PC-3 (cell line): Measurements from ENCODE around the gene ZBTB7A. TPM values are rescaled to one million over a fixed set of nuclear protein-coding genes. Genes with fewer than 3 reads are reported as not detected.

Experiments
- ATAC-seq: fragments of 200-7000 bp; cut with Tn5 transposase; 2 replicates; pipeline ENCODE4 v1.9.1; 2020; ENCODE audit warnings: mild to moderate bottlenecking, moderate library complexity
- BruUV-seq: library from RNA; stranded (reverse); fragments of 400-500 nt; replicated peaks from 2 replicates; lab custom pipeline; 2021; lab: Mats Ljungman, UMichigan
- CTCF ChIA-PET: fragments of 300-600 bp; sonication (Branson Sonifier 250); formaldehyde crosslinking; loops from one replicate; lab custom pipeline; 2022; ENCODE audit warnings: antibody characterized with exemption; lab: Charles Lee
- POLR2A ChIA-PET: fragments of 300-600 bp; sonication (Branson Sonifier 250); formaldehyde crosslinking; loops from one replicate; lab custom pipeline; 2022; ENCODE audit warnings: antibody characterized with exemption; ENCODE audit not compliant: unreplicated experiment; lab: Charles Lee
- DNase-seq: peaks from one replicate; pipeline ENCODE4 v3.0.0-alpha.2; 2015
- H2AFZ ChIP-seq: fragments of 300-600 bp; sonication (generic); 2 replicates; pipeline ENCODE4 v1.6.0; 2016; ENCODE audit warnings: antibody characterized with exemption, low read length
- H3F3A ChIP-seq: fragments of 300-600 bp; sonication (generic); one replicate; pipeline ENCODE4 v1.6.0; 2017; ENCODE audit warnings: antibody characterized with exemption, low read length, control low read depth, mild to moderate bottlenecking; ENCODE audit not compliant: unreplicated experiment
- H3K27ac ChIP-seq: fragments of 300-600 bp; sonication (generic); 2 replicates; pipeline ENCODE4 v1.5.1; 2016; ENCODE audit warnings: mild to moderate bottlenecking, low read length
- H3K27me3 ChIP-seq: fragments of 300-600 bp; sonication (generic); 2 replicates; pipeline ENCODE4 v1.6.1; 2016; ENCODE audit warnings: low read length, mixed read lengths
- H3K36me3 ChIP-seq: fragments of 300-600 bp; sonication (generic); 2 replicates; pipeline ENCODE4 v1.6.1; 2016; ENCODE audit warnings: low read depth, mixed run types, low read length, mixed read lengths
- H3K4me1 ChIP-seq: fragments of 300-600 bp; sonication (generic); 2 replicates; pipeline ENCODE4 v1.5.1; 2016; ENCODE audit warnings: low read length; ENCODE audit not compliant: insufficient read depth
- H3K4me2 ChIP-seq: fragments of 300-600 bp; sonication (generic); 2 replicates; pipeline ENCODE4 v1.6.0; 2016; ENCODE audit warnings: low read length
- H3K4me3 ChIP-seq: fragments of 300-600 bp; sonication (generic); 2 replicates; pipeline ENCODE4 v1.5.1; 2016; ENCODE audit warnings: mild to moderate bottlenecking, low read length, mixed read lengths
- H3K79me2 ChIP-seq: fragments of 300-600 bp; sonication (generic); 2 replicates; pipeline ENCODE4 v1.6.1; 2017; ENCODE audit warnings: low read length, mixed read lengths
- H3K9ac ChIP-seq: fragments of 300-600 bp; sonication (generic); 2 replicates; pipeline ENCODE4 v1.6.0; 2016; ENCODE audit warnings: mild to moderate bottlenecking, low read length
- H3K9me2 ChIP-seq: fragments of 300-600 bp; sonication (generic); replicated peaks from 2 replicates; pipeline ENCODE4 v1.6.1; 2016; ENCODE audit warnings: mixed run types, low read length, mixed read lengths
- H3K9me3 ChIP-seq: fragments of 300-600 bp; sonication (generic); 2 replicates; pipeline ENCODE4 v1.6.1; 2016; ENCODE audit warnings: low read length, mixed read lengths
- H4K20me1 ChIP-seq: fragments of 300-600 bp; sonication (generic); 2 replicates; pipeline ENCODE4 v1.6.1; 2016; ENCODE audit warnings: low read length, mixed read lengths
- CTCF ChIP-seq: fragments of 300-600 bp; sonication (generic); conservative IDR thresholded peaks from 2 replicates; pipeline ENCODE4 v1.5.1; 2017; ENCODE audit warnings: antibody characterized with exemption, low read depth, mild to moderate bottlenecking, low read length
- EZH2 ChIP-seq: fragments of 300-600 bp; sonication (generic); IDR thresholded peaks from one replicate; pipeline ENCODE4 v1.6.1; 2017; ENCODE audit warnings: antibody characterized with exemption, mild to moderate bottlenecking, low read length; ENCODE audit not compliant: unreplicated experiment
- EZH2phosphoT487 ChIP-seq: fragments of 300-600 bp; sonication (generic); IDR thresholded peaks from 2 replicates; pipeline ENCODE4 v1.6.1; 2018; ENCODE audit warnings: mild to moderate bottlenecking, antibody characterized with exemption, low read length, borderline replicate concordance
- intact Hi-C: fragments of 100-400 bp; cut with micrococcal nuclease; formaldehyde crosslinking; loops from 2 replicates; pipeline ENCODE4 v1.9.0; 2023
- total RNA-seq: library from RNA; depleted of rRNA; stranded (reverse); fragments of >200 nt; gene quantifications from 2 replicates; pipeline ENCODE4 v1.2.3, GENCODE V29; 2014

ZBTB7A gene
- total RNA-seq, 1 experiment from 2014 or later = 16.7 TPM

GRCh38 chr19:4113398-4114088, 46.8 kb upstream of the ZBTB7A start:
- H2AFZ ChIP-seq = no peak overlapping the region
- H3K4me3 ChIP-seq = no peak overlapping the region
- H3K36me3 ChIP-seq = peaks cover 2% of the 10 kb centered on the region; the same call in 1 of the 2 replicates
- H3K79me2 ChIP-seq = no peaks in the 10 kb centered on the region
- ChIA-PET POLR2A (interaction anchor here (1.1 kb wide), 1 partner anchor 9 kb away, joined by 6 read pairs; no protein-coding TSS in a partner anchor), CTCF (no interaction called here)
- no peak for DNase-seq
- no TSS peak for BruUV-seq
- H3K27me3 ChIP-seq = no peaks in the 10 kb centered on the region
- TF ChIP-seq EZH2phosphoT487 = no peak
- no peak for TF ChIP-seq CTCF
- TF ChIP-seq EZH2 = no peak
- H3K27ac ChIP-seq = no peak overlapping the region
- H3F3A ChIP-seq = no peaks in the 10 kb centered on the region
- H4K20me1 ChIP-seq = no peaks in the 10 kb centered on the region
- H3K4me1 ChIP-seq = no peaks in the 10 kb centered on the region
- no peaks in the 10 kb centered on the region for H3K9me3 ChIP-seq
- H3K9me2 ChIP-seq = no peaks in the 10 kb centered on the region
- no peak overlapping the region for H3K9ac ChIP-seq
- no peak overlapping the region for H3K4me2 ChIP-seq
- intact Hi-C loops = no loop called here
- ATAC-seq = no peak

- no peaks in the 10 kb centered on the region for H3K9me3 ChIP-seq
- H2AFZ ChIP-seq = no peak overlapping the region
- intact Hi-C loops = no loop called here
- H3F3A ChIP-seq = no peaks in the 10 kb centered on the region
- no peaks in the 10 kb centered on the region for H3K4me1 ChIP-seq
- no peaks in the 10 kb centered on the region for H3K36me3 ChIP-seq
- ChIA-PET CTCF (no interaction called here), POLR2A (no interaction called here)
- no peaks in the 10 kb centered on the region for H3K79me2 ChIP-seq
- BruUV-seq = no TSS peak
- no peaks in the 10 kb centered on the region for H3K9me2 ChIP-seq
- no peak overlapping the region for H3K4me3 ChIP-seq
- H3K4me2 ChIP-seq = no peak overlapping the region
- H3K9ac ChIP-seq = no peak overlapping the region
- TF ChIP-seq CTCF (no peak), EZH2 (no peak), EZH2phosphoT487 (no peak)
- H3K27me3 ChIP-seq = no peaks in the 10 kb centered on the region
- H3K27ac ChIP-seq = no peak overlapping the region
- ATAC-seq = no peak
- H4K20me1 ChIP-seq = no peaks in the 10 kb centered on the region
- no peak for DNase-seq
Measured at GRCh38 chr19:4112367-4112766, 45.7 kb upstream of the ZBTB7A start.

GRCh38 chr19:4109626-4109945, 42.9 kb upstream of the ZBTB7A start:
- no TSS peak for BruUV-seq
- intact Hi-C loops = no loop called here
- ATAC-seq = no peak
- CTCF ChIA-PET = no interaction called here
- Histone ChIP-seq H3K4me3 (no peak overlapping the region), H3K27me3 (no peaks in the 10 kb centered on the region), H3F3A (no peaks in the 10 kb centered on the region), H3K36me3 (peaks cover 4% of the 10 kb centered on the region; the same call in 1 of the 2 replicates), H3K4me1 (no peaks in the 10 kb centered on the region; the same call in 1 of the 2 replicates), H3K79me2 (no peaks in the 10 kb centered on the region), H3K27ac (no peak overlapping the region), H2AFZ (no peak overlapping the region), H4K20me1 (no peaks in the 10 kb centered on the region), H3K9me3 (no peaks in the 10 kb centered on the region), H3K4me2 (no peak overlapping the region), H3K9ac (no peak overlapping the region), H3K9me2 (no peaks in the 10 kb centered on the region)
- no peak for TF ChIP-seq EZH2phosphoT487
- TF ChIP-seq EZH2 = no peak
- TF ChIP-seq CTCF = no peak
- POLR2A ChIA-PET = interaction anchor here (0.5 kb wide), 1 partner anchor 102 kb away, joined by 12 read pairs; the partner anchor contains the start of gene PIAS4
- DNase-seq = no peak
